Measurements from ENCODE around the gene OR52E5.

The OR52E5 gene

GRCh38 chr11:5923427-5923776 lies 30.4 kb downstream of the OR52E5 start:
- no peak overlapping the region for H3K27ac Mint-ChIP-seq
- peaks cover 8% of the 10 kb centered on the region for H3K9me3 Mint-ChIP-seq
- H3K4me3 Mint-ChIP-seq = no peak overlapping the region
- H3K27me3 Mint-ChIP-seq (ENCODE audit: low read depth) = no peaks in the 10 kb centered on the region
- no peak for DNase-seq (ENCODE audit: low spot score)
- H3K36me3 Mint-ChIP-seq (ENCODE audit: low read depth) = no peaks in the 10 kb centered on the region
- H3K4me1 Mint-ChIP-seq (ENCODE audit: low read depth) = no peaks in the 10 kb centered on the region

GRCh38 chr11:5923794-5924193 lies 30.8 kb downstream of the OR52E5 start:
- no peaks in the 10 kb centered on the region for H3K36me3 Mint-ChIP-seq (ENCODE audit: low read depth)
- no peaks in the 10 kb centered on the region for H3K27me3 Mint-ChIP-seq (ENCODE audit: low read depth)
- no peak overlapping the region for H3K27ac Mint-ChIP-seq
- no peaks in the 10 kb centered on the region for H3K4me1 Mint-ChIP-seq (ENCODE audit: low read depth)
- no peak overlapping the region for H3K4me3 Mint-ChIP-seq
- DNase-seq (ENCODE audit: low spot score) = no peak
- H3K9me3 Mint-ChIP-seq = peaks cover 8% of the 10 kb centered on the region

- no peak overlapping the region for H3K27ac Mint-ChIP-seq
- H3K4me1 Mint-ChIP-seq (ENCODE audit: low read depth) = no peaks in the 10 kb centered on the region
- H3K4me3 Mint-ChIP-seq = no peak overlapping the region
- no peak for DNase-seq (ENCODE audit: low spot score)
- no peaks in the 10 kb centered on the region for H3K36me3 Mint-ChIP-seq (ENCODE audit: low read depth)
- no peaks in the 10 kb centered on the region for H3K27me3 Mint-ChIP-seq (ENCODE audit: low read depth)
- H3K9me3 Mint-ChIP-seq = peaks cover 18% of the 10 kb centered on the region
Measured at GRCh38 chr11:5928271-5928670, 35.3 kb downstream of the OR52E5 start.

- Mint-ChIP-seq H3K9me3 (peaks cover 18% of the 10 kb centered on the region), H3K4me1 (ENCODE audit: low read depth) (no peaks in the 10 kb centered on the region), H3K36me3 (ENCODE audit: low read depth) (no peaks in the 10 kb centered on the region), H3K27me3 (ENCODE audit: low read depth) (no peaks in the 10 kb centered on the region), H3K27ac (no peak overlapping the region), H3K4me3 (no peak overlapping the region)
- DNase-seq (ENCODE audit: low spot score) = no peak
Measured at GRCh38 chr11:5928811-5929210, 35.8 kb downstream of the OR52E5 start.

- Mint-ChIP-seq H3K27me3 (ENCODE audit: low read depth) (no peaks in the 10 kb centered on the region), H3K4me1 (ENCODE audit: low read depth) (no peaks in the 10 kb centered on the region), H3K36me3 (ENCODE audit: low read depth) (no peaks in the 10 kb centered on the region), H3K4me3 (no peak overlapping the region), H3K9me3 (peaks cover 12% of the 10 kb centered on the region), H3K27ac (no peak overlapping the region)
- no peak for DNase-seq (ENCODE audit: low spot score)
Measured at GRCh38 chr11:5929571-5930368, 36.8 kb downstream of the OR52E5 start.

- DNase-seq (ENCODE audit: low spot score) = no peak
- Mint-ChIP-seq H3K4me1 (ENCODE audit: low read depth) (no peaks in the 10 kb centered on the region), H3K36me3 (ENCODE audit: low read depth) (no peaks in the 10 kb centered on the region), H3K27ac (no peak overlapping the region), H3K27me3 (ENCODE audit: low read depth) (no peaks in the 10 kb centered on the region), H3K9me3 (peaks cover 10% of the 10 kb centered on the region), H3K4me3 (no peak overlapping the region)
Measured at GRCh38 chr11:5930614-5931013, 37.6 kb downstream of the OR52E5 start.

- no peaks in the 10 kb centered on the region for H3K27me3 Mint-ChIP-seq (ENCODE audit: low read depth)
- H3K36me3 Mint-ChIP-seq (ENCODE audit: low read depth) = no peaks in the 10 kb centered on the region
- no peak for DNase-seq (ENCODE audit: low spot score)
- no peak overlapping the region for H3K27ac Mint-ChIP-seq
- peaks cover 10% of the 10 kb centered on the region for H3K9me3 Mint-ChIP-seq
- no peak overlapping the region for H3K4me3 Mint-ChIP-seq
- H3K4me1 Mint-ChIP-seq (ENCODE audit: low read depth) = no peaks in the 10 kb centered on the region
Measured at GRCh38 chr11:5931061-5931460, 38.1 kb downstream of the OR52E5 start.

GRCh38 chr11:5932671-5933070 lies 39.7 kb downstream of the OR52E5 start:
- H3K4me1 Mint-ChIP-seq (ENCODE audit: low read depth) = no peaks in the 10 kb centered on the region
- no peak overlapping the region for H3K4me3 Mint-ChIP-seq
- H3K27ac Mint-ChIP-seq = no peak overlapping the region
- H3K36me3 Mint-ChIP-seq (ENCODE audit: low read depth) = no peaks in the 10 kb centered on the region
- no peak for DNase-seq (ENCODE audit: low spot score)
- peaks cover 13% of the 10 kb centered on the region for H3K9me3 Mint-ChIP-seq
- no peaks in the 10 kb centered on the region for H3K27me3 Mint-ChIP-seq (ENCODE audit: low read depth)

GRCh38 chr11:5933116-5933515 lies 40.1 kb downstream of the OR52E5 start:
- Mint-ChIP-seq H3K9me3 (peaks cover 13% of the 10 kb centered on the region), H3K27me3 (ENCODE audit: low read depth) (no peaks in the 10 kb centered on the region), H3K36me3 (ENCODE audit: low read depth) (no peaks in the 10 kb centered on the region), H3K4me1 (ENCODE audit: low read depth) (no peaks in the 10 kb centered on the region), H3K4me3 (no peak overlapping the region), H3K27ac (no peak overlapping the region)
- DNase-seq (ENCODE audit: low spot score) = no peak

GRCh38 chr11:5937868-5938602 lies 45.0 kb downstream of the OR52E5 start:
- Mint-ChIP-seq H3K9me3 (peaks cover 4% of the 10 kb centered on the region), H3K27ac (no peak overlapping the region), H3K36me3 (ENCODE audit: low read depth) (no peaks in the 10 kb centered on the region), H3K27me3 (ENCODE audit: low read depth) (no peaks in the 10 kb centered on the region), H3K4me1 (ENCODE audit: low read depth) (no peaks in the 10 kb centered on the region), H3K4me3 (no peak overlapping the region)
- no peak for DNase-seq (ENCODE audit: low spot score)

- H3K9me3 Mint-ChIP-seq = peaks cover 4% of the 10 kb centered on the region
Measured at GRCh38 chr11:5938603-5938965, 45.6 kb downstream of the OR52E5 start.

GRCh38 chr11:5940748-5941147 lies 47.7 kb downstream of the OR52E5 start:
- Mint-ChIP-seq H3K4me1 (ENCODE audit: low read depth) (no peaks in the 10 kb centered on the region), H3K4me3 (no peak overlapping the region), H3K27ac (no peak overlapping the region), H3K9me3 (peaks cover 4% of the 10 kb centered on the region), H3K36me3 (ENCODE audit: low read depth) (no peaks in the 10 kb centered on the region), H3K27me3 (ENCODE audit: low read depth) (peaks cover 3% of the 10 kb centered on the region)
- no peak for DNase-seq (ENCODE audit: low spot score)

More at GRCh38 chr11:5938603-5938965, 45.6 kb downstream of the OR52E5 start:
- H3K36me3 Mint-ChIP-seq (ENCODE audit: low read depth) = no peaks in the 10 kb centered on the region
- H3K4me3 Mint-ChIP-seq = no peak overlapping the region
- H3K27ac Mint-ChIP-seq = no peak overlapping the region
- H3K4me1 Mint-ChIP-seq (ENCODE audit: low read depth) = no peaks in the 10 kb centered on the region
- DNase-seq (ENCODE audit: low spot score) = no peak
- peaks cover under 1% of the 10 kb centered on the region for H3K27me3 Mint-ChIP-seq (ENCODE audit: low read depth)

- Mint-ChIP-seq H3K4me3 (no peak within 1 kb of the TSS), H3K36me3 (ENCODE audit: low read depth) (no peaks in the 10 kb centered on the region), H3K9me3 (peaks cover under 1% of the 10 kb centered on the region), H3K27me3 (ENCODE audit: low read depth) (peaks cover 3% of the 10 kb centered on the region), H3K4me1 (ENCODE audit: low read depth) (no peaks in the 10 kb centered on the region), H3K27ac (no peak within 1 kb of the TSS)
- DNase-seq (ENCODE audit: low spot score) = no peak
Measured at GRCh38 chr11:5941951-5942350, 48.9 kb downstream of the OR52E5 start, which contains the start of gene OR56A3. TSS of gene OR56A3 (plus strand) at chr11:5942251. CDS start at chr11:5947347, 5,096 bp downstream.
